Measurements from ENCODE around the gene SPG11. TPM values are rescaled to one million over a fixed set of nuclear protein-coding genes. Genes with fewer than 3 reads are reported as not detected.
"Not testable (repeated sequence)": the region's sequence is repeated elsewhere in the genome, so short reads cannot be mapped to it uniquely, and the experiment has no call there.

Gene SPG11
- polyA plus RNA-seq (ENCODE audit: insufficient read length in 3 of 3) = 100 to 1,000 TPM in 1 of 3 donors, 10 to 100 TPM in 2; 70.0 to 105 (median 80.9) TPM
- long read RNA-seq, donor 1, partial matches to known transcripts = 0 of 1 reads
- long read RNA-seq, donor 1, other reads (novel, unspliced or antisense) = 0 of 1 reads
- long read RNA-seq, donor 2, partial matches to known transcripts = 5 of 7 reads
- long read RNA-seq, donor 2, other reads (novel, unspliced or antisense) = 0 of 7 reads
- long read RNA-seq, donor 3, partial matches to known transcripts = 0 of 2 reads
- long read RNA-seq, donor 3, other reads (novel, unspliced or antisense) = 0 of 2 reads
- long read RNA-seq, donor 4, partial matches to known transcripts = 0 of 1 reads
- long read RNA-seq, donor 4, other reads (novel, unspliced or antisense) = 0 of 1 reads
- long read RNA-seq, donor 5, partial matches to known transcripts = 0 of 2 reads
- long read RNA-seq, donor 5, other reads (novel, unspliced or antisense) = 0 of 2 reads
- long read RNA-seq, donor 6, partial matches to known transcripts = 6 of 7 reads
- long read RNA-seq, donor 6, other reads (novel, unspliced or antisense) = 0 of 7 reads
- long read RNA-seq, donor 7 = 0 reads
- long read RNA-seq, donor 8, partial matches to known transcripts = 595 of 620 reads
- long read RNA-seq, donor 8, other reads (novel, unspliced or antisense) = 23 of 620 reads
- long read RNA-seq, donor 9, partial matches to known transcripts = 7 of 8 reads
- long read RNA-seq, donor 9, other reads (novel, unspliced or antisense) = 0 of 8 reads
- long read RNA-seq, donor 10, partial matches to known transcripts = 6 of 10 reads
- long read RNA-seq, donor 10, other reads (novel, unspliced or antisense) = 0 of 10 reads
- long read RNA-seq, donor 11, partial matches to known transcripts = 6 of 6 reads
- long read RNA-seq, donor 11, other reads (novel, unspliced or antisense) = 0 of 6 reads
- long read RNA-seq, donor 12, partial matches to known transcripts = 5 of 6 reads
- long read RNA-seq, donor 12, other reads (novel, unspliced or antisense) = 0 of 6 reads
- long read RNA-seq, donor 13, partial matches to known transcripts = 6 of 7 reads
- long read RNA-seq, donor 13, other reads (novel, unspliced or antisense) = 0 of 7 reads
- long read RNA-seq, donor 14 = 0 reads
- long read RNA-seq, donor 15 = 0 reads
- long read RNA-seq, donor 16, partial matches to known transcripts = 333 of 1,662 reads
- long read RNA-seq, donor 16, other reads (novel, unspliced or antisense) = 1,327 of 1,662 reads

GRCh38 chr15:44663410-44664308 is at the start of gene SPG11:
Gene SPG11 (minus strand): TSS chr15:44663662. CDS start chr15:44663647, 15 bp downstream.
- peak; percentile 98 for DNase-seq

GRCh38 chr15:44712346-44713005 is 49.0 kb upstream of the SPG11 start:
- peak; percentile 61 for DNase-seq

GRCh38 chr15:44711743-44712345 is 48.4 kb upstream of the SPG11 start:
- peak; percentile 48 for DNase-seq

GRCh38 chr15:44711096-44711742 is 47.8 kb upstream of the SPG11 start, which contains the start of the genes B2M and PATL2:
Gene B2M (plus strand): TSS chr15:44711517. CDS start chr15:44711547, 30 bp downstream.
Gene PATL2 (minus strand): TSS chr15:44711323. CDS start chr15:44676490, 34,833 bp downstream.
- peak; percentile 97 for DNase-seq

GRCh38 chr15:44710236-44711095 is 47.0 kb upstream of the SPG11 start:
- DNase-seq = peak; percentile 33

- DNase-seq = no peak
Measured at GRCh38 chr15:44706946-44707636, 43.6 kb upstream of the SPG11 start.

GRCh38 chr15:44706401-44706800 is 42.9 kb upstream of the SPG11 start:
- DNase-seq = no peak

GRCh38 chr15:44705986-44706385 is 42.5 kb upstream of the SPG11 start:
- DNase-seq = no peak

- DNase-seq = not testable (repeated sequence)
Measured at GRCh38 chr15:44700676-44701075, 37.2 kb upstream of the SPG11 start.

- DNase-seq = no peak
Measured at GRCh38 chr15:44698641-44699040, 35.2 kb upstream of the SPG11 start.

GRCh38 chr15:44697014-44697413 is 33.6 kb upstream of the SPG11 start:
- no peak for DNase-seq

- no peak for DNase-seq
Measured at GRCh38 chr15:44695294-44695693, 31.8 kb upstream of the SPG11 start.

- no peak for DNase-seq
Measured at GRCh38 chr15:44694416-44694815, 31.0 kb upstream of the SPG11 start.

- DNase-seq = no peak
Measured at GRCh38 chr15:44692659-44693058, 29.2 kb upstream of the SPG11 start.

- DNase-seq = not testable (repeated sequence)
Measured at GRCh38 chr15:44690245-44690644, 26.8 kb upstream of the SPG11 start.

GRCh38 chr15:44689318-44689717 is 25.9 kb upstream of the SPG11 start:
- not testable (repeated sequence) for DNase-seq
